Fibroblast of skin of abdomen (primary cell): Measurements from ENCODE around the gene MYDGF. TPM values are rescaled to one million over a fixed set of nuclear protein-coding genes. Genes with fewer than 3 reads are reported as not detected.
"Not testable (repeated sequence)": the region's sequence is repeated elsewhere in the genome, so short reads cannot be mapped to it uniquely, and the experiment has no call there.

ENCODE experiments used
- DNase-seq: peaks from one replicate; pipeline ENCODE4 v3.0.0-alpha.2; 2013
- polyA plus RNA-seq, 2 experiments: library from polyadenylated mRNA; unstranded; fragments of 120-200 nt; gene quantifications; one replicate each; pipeline ENCODE4 v1.2.1, GENCODE V29; 2013; ENCODE audit not compliant: insufficient read length in 2 of 2

The MYDGF gene
- polyA plus RNA-seq (2013, experiment 1 of 2; ENCODE audit: insufficient read length) = 199 TPM
- polyA plus RNA-seq (2013, experiment 2 of 2; ENCODE audit: insufficient read length) = 210 TPM

- DNase-seq = peak; percentile 91
These were observed at the start of gene MYDGF for GRCh38 chr19:4669723-4670480. Gene MYDGF (minus strand): TSS chr19:4670342. CDS start chr19:4670334, 8 bp downstream.

GRCh38 chr19:4719499-4719866, 49.3 kb upstream of the MYDGF start:
- DNase-seq = no peak

GRCh38 chr19:4717966-4718701, 48.0 kb upstream of the MYDGF start:
- no peak for DNase-seq

GRCh38 chr19:4717191-4717965, 47.2 kb upstream of the MYDGF start:
- no peak for DNase-seq

GRCh38 chr19:4715529-4716221, 45.5 kb upstream of the MYDGF start:
- no peak for DNase-seq

GRCh38 chr19:4715178-4715528, 45.0 kb upstream of the MYDGF start:
- DNase-seq = not testable (repeated sequence)

GRCh38 chr19:4714016-4714415, 43.9 kb upstream of the MYDGF start:
- DNase-seq = no peak

- DNase-seq = peak; percentile 73
These were observed 43.3 kb upstream of the MYDGF start for GRCh38 chr19:4713384-4713951.

GRCh38 chr19:4712771-4713170, 42.6 kb upstream of the MYDGF start:
- DNase-seq = no peak

- no peak for DNase-seq
These were observed 41.1 kb upstream of the MYDGF start for GRCh38 chr19:4711211-4711610.

GRCh38 chr19:4710281-4710600, 40.1 kb upstream of the MYDGF start:
- DNase-seq = no peak

- no peak for DNase-seq
These were observed 39.5 kb upstream of the MYDGF start for GRCh38 chr19:4709440-4710280.

- no peak for DNase-seq
These were observed 38.0 kb upstream of the MYDGF start for GRCh38 chr19:4707956-4708650.

GRCh38 chr19:4707322-4707721, 37.2 kb upstream of the MYDGF start:
- DNase-seq = no peak

GRCh38 chr19:4705413-4706131, 35.4 kb upstream of the MYDGF start:
- DNase-seq = no peak

GRCh38 chr19:4704317-4704673, 34.2 kb upstream of the MYDGF start:
- no peak for DNase-seq

GRCh38 chr19:4703671-4704316, 33.7 kb upstream of the MYDGF start:
- no peak for DNase-seq

GRCh38 chr19:4702764-4703163, 32.6 kb upstream of the MYDGF start:
- DNase-seq = no peak

GRCh38 chr19:4701557-4701956, 31.4 kb upstream of the MYDGF start:
- no peak for DNase-seq

- DNase-seq = no peak
These were observed 30.5 kb upstream of the MYDGF start for GRCh38 chr19:4700693-4700970.
